Astrocyte of the spinal cord (primary cell): ENCODE data around the gene SLC2A6.

Experiments used
- DNase-seq: peaks from one replicate; pipeline ENCODE4 v3.0.0; 2011; ENCODE audit warnings: low read depth, low spot score
- H3K4me3 ChIP-seq: 2 replicates; pipeline ENCODE4 v1.5.1; 2011; ENCODE audit warnings: low read depth, mild to moderate bottlenecking, low read length, moderate library complexity
- in situ Hi-C: cut with HindIII; loops from 2 replicates; pipeline ENCODE4 v1.10.0; 2017; ENCODE audit warnings: low sequenced_read_pairs
- TF ChIP-seq, protein P1 (sequence below): IDR thresholded peaks from 2 replicates; pipeline ENCODE4 v1.5.1; 2012; ENCODE audit warnings: low read depth, mild to moderate bottlenecking, low read length, inconsistent platforms

Gene SLC2A6

GRCh38 chr9:133512253-133513213 lies 33.6 kb upstream of the SLC2A6 start:
- no peak overlapping the region for H3K4me3 ChIP-seq
- TF ChIP-seq, protein P1, sequence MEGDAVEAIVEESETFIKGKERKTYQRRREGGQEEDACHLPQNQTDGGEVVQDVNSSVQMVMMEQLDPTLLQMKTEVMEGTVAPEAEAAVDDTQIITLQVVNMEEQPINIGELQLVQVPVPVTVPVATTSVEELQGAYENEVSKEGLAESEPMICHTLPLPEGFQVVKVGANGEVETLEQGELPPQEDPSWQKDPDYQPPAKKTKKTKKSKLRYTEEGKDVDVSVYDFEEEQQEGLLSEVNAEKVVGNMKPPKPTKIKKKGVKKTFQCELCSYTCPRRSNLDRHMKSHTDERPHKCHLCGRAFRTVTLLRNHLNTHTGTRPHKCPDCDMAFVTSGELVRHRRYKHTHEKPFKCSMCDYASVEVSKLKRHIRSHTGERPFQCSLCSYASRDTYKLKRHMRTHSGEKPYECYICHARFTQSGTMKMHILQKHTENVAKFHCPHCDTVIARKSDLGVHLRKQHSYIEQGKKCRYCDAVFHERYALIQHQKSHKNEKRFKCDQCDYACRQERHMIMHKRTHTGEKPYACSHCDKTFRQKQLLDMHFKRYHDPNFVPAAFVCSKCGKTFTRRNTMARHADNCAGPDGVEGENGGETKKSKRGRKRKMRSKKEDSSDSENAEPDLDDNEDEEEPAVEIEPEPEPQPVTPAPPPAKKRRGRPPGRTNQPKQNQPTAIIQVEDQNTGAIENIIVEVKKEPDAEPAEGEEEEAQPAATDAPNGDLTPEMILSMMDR: no peak
- in situ Hi-C loops: no loop called here
- DNase-seq: no peak

- in situ Hi-C loops: no loop called here
- TF ChIP-seq, protein P1: no peak
- no peak for DNase-seq
- no peak overlapping the region for H3K4me3 ChIP-seq
Observed at GRCh38 chr9:133511607-133512006, 32.7 kb upstream of the SLC2A6 start.

GRCh38 chr9:133510926-133511505 lies 32.1 kb upstream of the SLC2A6 start:
- TF ChIP-seq, protein P1: no peak
- H3K4me3 ChIP-seq: no peak overlapping the region
- in situ Hi-C loops: no loop called here
- no peak for DNase-seq

DNA sequence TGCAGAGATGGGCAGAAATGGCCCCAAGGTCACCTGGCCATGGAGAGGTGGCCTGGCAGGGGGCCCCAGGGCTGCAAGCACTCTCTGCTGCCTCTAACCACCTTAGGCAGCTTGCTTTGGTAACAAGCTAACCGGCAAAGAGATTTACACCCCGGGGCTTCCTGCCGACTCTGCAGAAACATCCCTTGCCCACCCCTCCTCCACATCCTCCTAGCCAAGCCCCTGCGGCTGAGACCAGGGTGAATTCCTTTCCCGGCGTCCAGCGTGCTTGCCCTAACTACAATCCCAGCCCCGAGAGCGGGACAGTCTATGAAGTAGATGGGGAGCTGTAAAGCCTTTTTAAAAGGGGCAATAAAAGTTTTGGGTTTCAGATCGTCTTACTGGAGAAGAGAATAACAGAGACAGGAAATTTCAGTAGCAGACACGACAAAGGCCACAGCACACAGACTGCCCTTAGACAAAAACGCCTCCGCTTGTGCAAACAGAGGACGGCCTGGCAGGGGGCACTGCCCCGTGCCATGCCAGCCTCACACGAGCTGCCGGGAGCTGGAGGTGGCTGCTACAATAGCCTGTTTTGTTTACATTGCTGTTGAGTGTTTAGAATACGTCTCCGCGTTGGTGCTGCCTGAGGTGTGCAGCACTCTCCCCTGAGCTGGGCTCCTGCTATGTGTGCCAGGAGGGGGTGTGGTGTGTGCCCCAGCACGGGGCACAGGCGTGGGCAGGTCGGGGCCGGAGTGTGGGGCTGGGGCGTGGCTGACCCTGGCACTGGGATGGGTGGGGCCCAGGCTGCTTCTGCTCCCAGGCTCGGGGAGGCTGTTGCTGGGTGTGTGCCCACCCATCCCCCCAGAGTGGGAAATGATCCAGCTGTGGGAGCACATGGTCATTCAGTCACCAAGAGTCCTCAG lies 30.5 kb upstream of the SLC2A6 start:
- in situ Hi-C loops: no loop called here
- DNase-seq: no peak
- TF ChIP-seq, protein P1: no peak
- H3K4me3 ChIP-seq: no peak overlapping the region

DNA sequence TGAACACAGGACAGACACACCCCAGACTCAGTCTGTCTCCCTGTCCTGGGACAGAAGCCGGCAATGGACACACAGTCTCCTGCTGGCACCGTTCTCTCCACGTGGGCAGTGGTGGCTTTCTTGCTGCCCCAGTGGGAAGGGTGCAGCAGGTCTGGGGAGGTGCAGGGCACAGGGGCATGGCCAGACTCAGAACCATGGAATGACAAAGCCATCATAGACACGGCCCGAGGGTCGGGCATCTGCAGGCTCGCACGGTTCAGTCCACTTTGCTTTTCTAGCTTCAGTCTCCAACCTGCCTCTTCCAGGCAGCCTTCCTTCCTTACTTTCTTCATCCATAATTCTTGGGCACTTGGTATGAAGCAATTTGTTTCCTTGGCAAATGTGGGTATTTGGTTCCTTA lies 29.1 kb upstream of the SLC2A6 start:
- TF ChIP-seq, protein P1: no peak
- H3K4me3 ChIP-seq: no peak overlapping the region
- DNase-seq: no peak
- in situ Hi-C loops: no loop called here
